Left lobe of liver (tissue), 2 donors: ENCODE data around the gene SREK1IP1. TPM values are rescaled to one million over a fixed set of nuclear protein-coding genes. Genes with fewer than 3 reads are reported as not detected.
"Not testable (repeated sequence)": the region's sequence is repeated elsewhere in the genome, so short reads cannot be mapped to it uniquely, and the experiment has no call there.

Experiments used
- ATAC-seq: fragments of 200-7000 bp; cut with Tn5 transposase; one replicate; pipeline ENCODE4 v1.9.1; 2020; ENCODE audit warnings: mild to moderate bottlenecking, moderate library complexity
- DNase-seq: peaks from one replicate; pipeline ENCODE4 v3.0.0-alpha.2; 2020; ENCODE audit warnings: low spot score
- total RNA-seq: library from RNA; stranded (reverse); gene quantifications from one replicate; pipeline ENCODE4 v1.2.1, GENCODE V29; 2021
- donor health status: DM: no; HTN: no; CAD: no; lungs with moderate emphysema.
- donor health status: DM: no; HTN: yes; CAD: no.

The SREK1IP1 gene
- total RNA-seq, 1 donor from 2014 or later = 6.3 TPM

DNA sequence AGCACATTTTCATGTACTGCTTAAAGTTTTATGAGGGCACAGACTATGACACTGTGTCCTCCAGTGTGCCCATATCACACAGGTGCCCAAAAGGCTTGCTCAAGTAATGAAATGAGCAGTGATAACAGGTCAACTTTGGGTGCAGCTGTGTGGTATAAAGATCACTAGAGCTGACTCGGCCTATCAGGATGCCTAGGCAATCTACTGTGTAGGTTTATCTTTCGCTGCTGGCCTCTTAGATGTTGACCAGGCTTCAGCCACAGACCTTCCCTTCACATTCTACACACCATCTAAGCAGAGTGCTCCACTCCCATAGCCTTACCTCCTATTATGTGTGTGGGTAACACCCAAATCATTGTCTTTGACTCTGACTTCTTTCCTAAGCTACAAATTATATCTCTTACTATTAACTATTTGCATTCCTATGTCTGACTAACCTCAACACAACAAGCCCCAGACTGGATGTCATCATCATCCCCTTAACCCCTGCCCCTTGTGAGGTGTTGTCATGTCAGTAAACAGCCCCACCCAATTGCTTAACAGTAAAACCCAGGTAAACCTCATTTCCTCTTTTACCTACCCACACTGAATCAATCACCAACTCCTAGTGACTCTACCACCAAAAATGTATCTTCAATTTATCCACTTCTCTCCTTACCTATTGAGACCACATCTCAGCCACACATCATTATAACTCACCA, 2.5 kb downstream of the SREK1IP1 start:
- ATAC-seq (no peak), DNase-seq (no peak)

DNA sequence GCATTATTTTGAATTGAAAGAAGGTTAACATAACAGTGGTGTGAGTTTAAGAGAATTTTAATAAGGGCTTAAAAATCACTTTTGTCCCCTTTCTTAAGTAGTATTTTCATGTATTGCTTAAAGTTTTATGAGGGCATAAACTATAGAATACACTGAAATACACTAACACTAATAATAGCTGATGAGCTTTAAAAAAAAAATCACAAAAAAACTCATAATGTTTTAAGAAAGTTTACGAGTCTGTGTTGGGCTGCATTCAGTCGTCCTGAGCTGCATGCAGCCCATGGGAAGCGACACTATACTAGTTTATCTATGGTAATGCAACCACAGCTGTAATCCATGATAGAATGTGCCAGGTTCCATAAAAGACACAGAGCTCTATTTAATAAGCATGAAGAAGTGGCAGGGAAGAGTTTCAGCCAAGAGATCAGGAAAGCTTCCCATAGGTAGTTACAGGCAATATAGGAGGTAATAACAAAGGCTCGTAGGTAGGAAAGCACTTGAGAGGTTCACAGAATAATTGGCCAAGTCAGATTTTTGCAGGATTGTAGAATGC, 4.5 kb downstream of the SREK1IP1 start:
- ATAC-seq (no peak), DNase-seq (no peak)

DNA sequence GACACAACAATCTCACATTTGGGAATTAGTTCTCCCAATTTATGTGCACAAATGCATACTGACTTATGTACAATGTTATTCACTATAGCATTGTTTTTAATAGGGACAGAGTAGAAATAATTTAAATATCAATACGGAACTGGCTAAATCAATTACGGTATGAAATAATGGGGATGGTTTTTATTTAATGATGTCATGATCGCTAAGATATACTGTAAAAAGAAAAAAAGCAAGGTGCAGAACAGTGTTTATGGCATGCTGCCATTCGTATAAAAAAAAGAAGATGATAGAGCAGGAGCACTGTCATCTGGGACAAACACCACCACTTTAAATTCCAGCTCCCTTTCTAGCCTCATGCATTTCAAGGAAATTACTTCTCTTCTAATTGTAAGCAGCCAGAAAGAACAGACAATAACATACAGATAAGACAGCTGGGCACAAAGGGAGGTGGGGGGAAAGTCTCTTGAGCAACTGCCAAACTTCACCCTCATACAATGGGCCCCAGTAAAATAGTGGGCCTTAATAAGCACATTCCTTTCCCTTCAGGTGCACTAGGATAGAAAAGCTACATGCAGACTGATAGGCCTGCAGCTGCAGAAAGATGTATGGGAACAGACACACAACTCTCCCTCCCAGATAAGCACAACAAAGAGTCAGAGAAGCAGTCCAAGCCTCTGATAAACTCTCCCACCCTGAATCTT, 8.4 kb downstream of the SREK1IP1 start:
- DNase-seq = no peak
- no peak for ATAC-seq

DNA sequence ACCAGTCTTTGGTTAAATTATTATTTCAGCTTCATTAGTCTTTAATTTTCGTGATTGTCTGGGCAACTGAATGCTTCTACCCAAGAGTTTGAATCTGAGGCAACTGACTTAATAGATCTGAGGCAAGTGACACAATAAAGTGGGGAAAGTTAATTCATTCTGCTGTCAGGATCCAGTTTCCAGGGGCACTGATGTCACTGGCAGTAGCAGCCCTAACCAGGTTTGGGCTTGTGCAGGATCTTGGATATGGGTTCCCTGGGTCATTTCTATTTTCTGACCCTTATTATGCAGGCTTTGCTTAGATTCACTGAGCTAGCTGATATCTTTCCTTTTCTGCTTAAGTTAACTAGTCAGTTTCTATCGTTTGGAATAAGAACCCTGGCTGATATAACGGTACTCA, 9.6 kb downstream of the SREK1IP1 start:
- DNase-seq (no peak), ATAC-seq (no peak)

DNA sequence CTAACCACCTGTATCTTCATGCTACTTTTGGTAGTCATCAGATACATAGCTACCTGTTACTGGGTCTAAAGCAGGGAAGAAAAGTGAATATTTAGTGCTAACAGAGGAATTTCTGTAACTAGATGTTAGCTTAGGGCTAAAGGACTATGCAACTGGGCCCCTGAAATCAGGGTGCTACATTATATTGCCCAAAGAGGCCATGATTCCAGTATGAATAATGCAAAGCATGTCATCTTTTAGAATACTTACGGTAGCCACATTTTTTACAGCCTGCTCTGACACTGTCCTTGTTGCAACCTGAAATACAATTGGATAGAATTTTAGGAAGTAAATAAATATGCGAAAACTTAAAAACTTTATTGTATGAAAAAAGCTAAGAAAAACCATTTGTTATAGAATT, 14.4 kb downstream of the SREK1IP1 start:
- DNase-seq = no peak
- ATAC-seq = no peak

DNA sequence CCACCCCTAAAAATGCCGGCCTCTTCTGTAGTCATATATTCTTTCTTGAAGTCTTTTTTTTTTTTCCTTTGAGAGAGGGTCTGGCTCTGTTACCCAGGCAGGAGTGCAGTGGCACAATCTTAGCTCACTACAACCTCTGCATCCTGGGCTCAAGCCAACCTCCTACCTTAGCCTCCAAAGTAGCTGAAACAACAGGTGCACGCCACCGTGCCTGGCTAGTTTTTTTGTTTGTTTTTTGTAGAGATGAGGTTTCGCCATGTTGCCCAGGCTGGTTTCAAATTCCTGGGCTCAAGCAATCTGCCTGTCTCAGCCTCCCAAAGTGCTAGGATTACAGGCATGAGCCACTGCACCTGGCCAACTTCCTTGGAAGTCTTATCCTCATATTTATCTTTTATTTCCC, 19.1 kb downstream of the SREK1IP1 start:
- DNase-seq (no peak), ATAC-seq (no peak)

DNA sequence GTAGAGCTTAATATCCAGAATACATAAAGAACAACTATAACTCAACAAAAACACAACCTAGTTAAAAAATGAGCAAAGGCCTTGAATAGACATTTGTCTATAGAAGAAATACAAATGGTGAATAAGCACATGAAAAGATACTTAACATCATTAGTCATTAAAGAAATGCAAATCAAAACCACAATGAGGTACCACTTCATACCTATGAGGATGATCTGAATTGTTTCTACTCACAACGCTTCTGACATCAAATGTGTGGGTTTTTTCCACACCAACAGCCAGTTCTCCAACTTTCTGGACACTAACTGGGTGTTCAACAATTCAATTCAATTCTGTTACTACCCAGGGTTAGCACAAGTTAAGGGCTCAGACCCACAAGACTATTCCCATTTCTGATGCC, 22.0 kb downstream of the SREK1IP1 start:
- no peak for ATAC-seq
- no peak for DNase-seq

DNA sequence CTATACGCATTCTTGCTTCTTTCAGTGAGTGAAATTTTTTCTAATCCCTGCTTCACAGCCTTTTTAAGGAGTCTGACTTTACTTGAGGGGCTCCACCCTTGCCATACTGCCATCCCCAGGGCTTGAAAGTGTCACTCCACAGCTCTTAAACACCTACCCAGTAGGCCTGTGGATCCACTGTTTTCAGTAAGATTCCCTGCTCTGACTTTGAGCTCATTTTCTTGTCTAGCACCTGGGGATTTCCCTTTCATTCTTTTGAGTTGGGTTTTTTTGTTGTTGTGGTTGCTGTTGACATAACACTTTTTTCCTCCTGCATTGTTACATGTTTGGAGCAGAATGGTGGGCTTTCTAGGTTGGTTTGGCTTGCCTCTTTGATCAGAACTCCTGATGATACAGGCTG, 23.6 kb downstream of the SREK1IP1 start:
- ATAC-seq (no peak), DNase-seq (no peak)

DNA sequence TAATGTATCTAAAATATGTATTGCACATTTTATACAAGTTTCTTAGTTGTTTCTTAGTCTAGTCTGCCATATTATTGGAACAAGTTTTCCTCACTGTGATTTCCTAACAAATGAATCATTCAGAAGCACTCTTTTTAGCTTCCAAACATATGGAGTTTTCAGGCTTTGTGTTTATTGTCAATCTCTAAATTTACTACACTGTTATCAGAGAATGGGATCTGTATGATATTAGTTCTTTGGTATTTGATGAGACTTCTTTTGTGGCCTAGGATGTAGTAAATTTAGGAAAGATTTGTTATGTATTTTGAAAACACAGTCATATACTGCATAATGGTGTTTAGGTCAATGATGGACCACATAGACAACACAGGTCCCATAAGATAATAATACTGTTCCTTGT, 25.7 kb downstream of the SREK1IP1 start:
- DNase-seq = no peak
- no peak for ATAC-seq

DNA sequence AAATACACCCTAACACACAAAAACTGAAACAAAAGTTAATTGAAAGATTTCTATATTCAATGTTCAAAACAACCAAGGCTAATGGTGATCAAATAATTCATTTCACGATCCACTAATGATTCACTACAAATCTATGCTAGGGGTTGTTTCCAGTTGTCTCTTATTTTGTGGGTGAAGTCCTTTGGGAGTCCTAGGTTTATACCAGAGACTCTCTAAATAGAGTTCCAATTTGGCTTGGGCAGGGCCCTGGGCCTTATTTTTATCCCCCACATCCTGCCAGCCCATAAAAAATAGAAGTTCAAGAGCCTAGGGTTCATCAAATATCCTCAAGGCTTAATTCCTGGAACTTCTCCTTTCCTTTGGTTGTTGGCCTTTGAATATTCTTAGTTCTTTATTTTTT, 26.1 kb downstream of the SREK1IP1 start:
- DNase-seq = no peak
- no peak for ATAC-seq

DNA sequence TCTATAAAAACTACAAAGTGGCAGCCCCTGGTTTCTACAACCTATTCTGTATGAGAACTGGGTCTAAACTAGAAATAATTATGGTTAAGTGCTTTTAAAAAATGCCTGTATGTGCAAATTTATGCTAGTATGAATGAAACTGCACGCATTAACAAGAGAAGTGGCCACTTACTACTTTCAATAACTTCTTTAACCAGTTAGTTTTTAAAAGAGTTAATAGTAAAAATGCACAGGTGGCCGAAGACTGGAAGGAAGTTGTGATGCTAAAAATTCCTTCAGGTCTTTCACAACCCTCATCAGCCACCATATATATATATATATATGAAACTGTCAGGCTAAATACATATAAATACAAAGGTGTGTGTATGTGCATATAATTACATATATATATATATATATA, 41.3 kb downstream of the SREK1IP1 start:
- no peak for DNase-seq
- ATAC-seq = no peak

DNA sequence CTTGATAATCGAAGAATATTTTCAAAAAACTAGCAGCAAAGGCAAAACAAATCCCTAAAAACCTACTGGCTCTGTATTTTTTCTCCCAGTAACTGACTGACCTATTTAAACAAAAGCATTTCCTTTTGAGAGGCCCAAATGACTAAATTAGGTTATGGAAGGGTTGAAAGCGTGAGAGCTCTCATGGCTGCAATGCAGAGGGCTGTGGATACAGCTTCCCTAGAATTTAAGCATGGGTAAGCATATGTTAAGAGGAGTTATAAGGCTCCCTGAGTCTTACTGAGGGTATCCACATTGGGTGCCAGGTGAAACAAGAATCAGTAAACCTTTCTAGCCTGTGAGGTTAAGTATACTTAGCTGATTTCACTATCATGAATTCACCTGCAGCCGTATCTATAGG, 45.9 kb downstream of the SREK1IP1 start:
- no peak for ATAC-seq
- no peak for DNase-seq

DNA sequence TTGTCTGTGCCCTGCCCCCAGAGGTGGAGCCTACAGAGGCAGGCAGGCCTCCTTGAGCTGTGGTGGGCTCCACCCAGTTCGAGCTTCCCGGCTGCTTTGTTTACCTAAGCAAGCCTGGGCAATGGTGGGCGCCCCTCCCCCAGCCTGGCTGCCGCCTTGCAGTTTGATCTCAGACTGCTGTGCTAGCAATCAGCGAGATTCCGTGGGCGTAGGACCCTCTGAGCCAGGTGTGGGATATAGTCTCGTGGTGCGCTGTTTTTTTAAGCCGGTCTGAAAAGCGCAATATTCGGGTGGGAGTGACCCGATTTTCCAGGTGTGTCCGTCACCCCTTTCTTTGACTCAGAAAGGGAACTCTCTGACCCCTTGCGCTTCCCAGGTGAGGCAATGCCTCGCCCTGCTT, 54.0 kb downstream of the SREK1IP1 start:
- DNase-seq, ATAC-seq: not testable (repeated sequence)

DNA sequence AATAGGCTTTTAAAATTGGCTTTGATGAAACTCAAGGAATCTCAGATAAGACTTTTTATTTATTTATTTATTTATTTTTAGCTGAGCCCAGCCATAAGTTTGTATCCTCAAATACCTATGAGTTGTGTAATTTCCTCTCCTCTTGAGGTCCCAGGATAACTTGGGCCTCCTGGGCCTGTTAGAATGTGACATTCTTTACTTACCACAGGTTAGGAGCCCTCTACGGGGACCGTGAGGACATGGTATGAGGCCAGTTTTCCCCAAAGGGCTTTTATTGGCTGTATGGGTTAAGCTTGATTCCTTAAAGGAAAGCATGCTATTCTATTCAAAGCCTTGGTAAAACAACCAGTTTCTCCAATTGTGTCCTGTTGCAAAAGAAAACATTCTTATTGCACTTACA, 61.3 kb downstream of the SREK1IP1 start:
- no peak for DNase-seq
- no peak for ATAC-seq

DNA sequence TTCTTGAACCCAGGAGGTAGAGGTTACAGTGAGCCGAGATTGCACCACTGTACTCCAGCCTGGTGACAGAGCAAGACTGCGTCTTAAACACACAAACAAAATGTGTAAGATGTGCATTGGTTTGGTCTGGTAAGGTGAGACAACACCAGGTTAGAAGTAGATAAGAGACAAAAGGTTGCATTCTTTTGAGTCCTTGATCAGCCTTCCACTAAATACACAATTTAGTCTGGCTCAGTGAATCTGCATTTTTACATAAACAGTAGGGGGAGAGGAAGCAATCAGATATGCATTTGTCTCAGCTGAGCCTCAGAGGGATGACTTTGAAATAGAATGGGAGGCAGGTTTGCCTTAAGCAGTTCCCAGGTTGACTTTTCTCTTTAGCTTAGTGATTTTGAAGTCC, 62.4 kb downstream of the SREK1IP1 start:
- ATAC-seq, DNase-seq: not testable (repeated sequence)

DNA sequence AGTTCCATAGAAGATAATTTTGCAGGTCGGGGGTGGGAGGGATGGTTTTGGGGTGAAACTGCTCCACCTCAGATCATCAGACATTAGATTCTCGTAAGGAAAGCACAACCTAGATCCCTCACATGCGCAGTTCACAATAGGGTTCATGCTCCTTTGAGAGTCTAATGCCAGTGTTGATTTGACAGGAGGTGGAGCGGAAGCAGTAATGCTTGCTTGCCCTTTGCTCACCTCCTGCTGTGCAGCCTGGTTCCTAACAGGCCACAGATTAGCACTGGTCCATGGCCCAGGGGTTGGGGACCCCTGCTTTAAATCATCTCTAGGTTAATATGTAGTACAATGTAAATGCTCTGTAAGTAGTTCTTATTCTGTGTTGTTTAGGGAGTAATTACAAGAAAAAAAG, 67.7 kb downstream of the SREK1IP1 start:
- DNase-seq (no peak), ATAC-seq (no peak)

DNA sequence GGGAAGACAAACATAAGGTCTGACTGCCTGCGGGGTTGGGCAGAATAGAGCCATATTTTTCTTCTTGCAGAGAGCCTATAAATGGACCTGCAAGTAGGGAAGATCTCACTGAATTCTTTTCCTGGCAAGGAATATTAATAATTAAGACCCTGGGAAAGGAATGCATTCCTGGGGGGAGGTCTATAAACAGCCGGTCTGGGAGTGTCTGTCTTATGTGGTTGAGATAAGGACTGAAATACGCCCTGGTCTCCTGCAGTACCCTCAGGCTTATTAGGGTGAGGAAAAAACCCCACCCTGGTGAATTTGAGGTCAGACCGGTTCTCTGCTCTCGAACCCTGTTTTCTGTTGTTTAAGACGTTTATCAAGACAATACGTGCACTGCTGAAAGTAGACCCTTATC, 72.1 kb downstream of the SREK1IP1 start:
- not testable (repeated sequence) for ATAC-seq, DNase-seq

DNA sequence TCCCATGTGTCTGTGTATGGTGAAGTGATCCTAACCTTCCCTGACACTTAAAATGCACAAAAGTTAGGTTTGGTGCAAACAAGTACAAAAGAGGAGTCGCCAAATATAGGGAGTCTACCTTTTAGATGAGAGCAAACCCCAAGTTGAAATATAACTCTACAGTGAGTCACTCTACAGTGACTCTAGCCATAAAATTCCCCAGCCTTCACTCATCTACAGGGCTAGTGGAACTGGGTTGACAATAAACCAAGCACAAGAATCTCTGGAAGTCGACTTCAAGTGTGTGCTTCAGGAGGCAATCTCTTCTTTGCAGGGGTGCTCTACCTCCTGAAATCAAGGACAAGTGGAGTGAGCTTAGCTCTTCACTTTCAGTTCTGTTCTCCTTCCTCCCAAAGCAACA, 74.9 kb downstream of the SREK1IP1 start:
- no peak for DNase-seq
- ATAC-seq = no peak

DNA sequence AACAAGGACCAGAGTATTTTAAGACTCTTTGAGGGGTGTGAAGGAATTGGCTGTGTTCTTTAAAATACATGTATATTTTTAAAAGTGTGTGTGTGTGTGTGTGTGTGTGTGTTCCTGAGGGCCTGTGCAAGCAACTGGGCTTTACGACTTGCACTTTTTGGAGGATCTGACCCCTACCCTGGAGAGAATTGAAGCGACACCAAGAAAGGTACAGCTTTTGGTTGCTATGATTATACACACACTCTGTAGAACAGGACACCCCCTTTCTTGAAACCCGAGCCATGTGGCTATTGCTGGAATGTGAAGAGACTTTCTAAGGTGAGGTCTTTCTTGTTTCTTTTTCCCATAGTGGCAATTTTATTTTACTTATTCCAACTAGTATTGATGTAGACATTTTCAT, 77.2 kb downstream of the SREK1IP1 start:
- DNase-seq (no peak), ATAC-seq (no peak)

DNA sequence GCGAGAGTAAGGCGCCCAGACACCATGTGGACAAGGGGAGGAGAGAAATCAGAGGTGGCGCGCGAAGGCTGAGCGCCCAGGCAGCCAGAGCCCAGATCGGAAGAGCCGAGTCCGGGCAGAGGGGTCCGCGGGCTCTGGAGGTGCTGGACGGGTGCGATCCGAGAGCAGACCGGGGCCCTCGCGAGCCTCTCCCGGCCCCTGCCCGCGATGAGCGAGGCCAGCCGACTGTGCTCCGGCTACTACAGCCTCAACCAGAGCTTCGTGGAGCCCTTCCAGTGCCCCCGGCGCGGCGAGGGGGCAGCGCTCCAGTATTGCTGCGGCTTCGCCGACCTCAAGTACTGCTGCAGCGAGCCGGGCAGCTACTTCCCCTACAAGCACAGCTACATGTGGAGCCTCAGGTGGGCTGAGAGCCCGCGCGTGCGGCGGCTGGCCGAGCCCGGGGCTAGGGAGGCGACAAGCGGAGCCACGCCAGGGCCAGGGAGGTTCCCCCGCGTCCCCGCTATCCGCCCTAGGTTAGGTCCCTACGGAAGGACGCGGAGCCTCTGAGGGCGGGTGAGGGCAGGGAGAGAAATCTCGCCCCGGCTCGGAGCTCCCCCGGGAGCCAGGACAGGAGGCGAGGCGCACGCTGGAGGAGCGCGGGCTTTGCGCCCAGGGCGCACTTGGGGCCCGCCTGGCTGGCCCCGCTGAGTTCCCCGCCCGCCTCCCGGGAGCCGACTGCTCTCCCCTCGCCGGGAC, 77.9 kb downstream of the SREK1IP1 start, which contains the start of gene SHISAL2B:
Gene SHISAL2B, plus strand, starts transcription at position 87 of the 735 bp plus-strand sequence. Its CDS starts 121 bp downstream, at position 208.
- ATAC-seq = peak; percentile 37
- no peak for DNase-seq

DNA sequence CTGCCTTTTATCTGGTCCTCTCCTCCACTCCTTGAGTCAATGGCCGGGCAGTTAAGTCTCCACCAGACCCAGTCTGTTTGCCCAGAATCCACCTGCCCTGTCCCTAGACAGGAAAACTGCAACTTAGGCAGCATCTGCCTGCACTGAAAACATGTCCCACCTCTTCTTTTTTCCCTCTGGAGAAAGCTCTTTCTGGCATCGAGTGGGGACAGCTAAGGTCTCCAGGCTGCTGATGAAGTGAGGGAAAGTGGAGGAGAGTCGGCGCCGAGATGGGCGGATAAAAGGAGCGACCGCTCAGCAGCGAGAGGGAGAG, 78.4 kb downstream of the SREK1IP1 start:
- no peak for ATAC-seq
- no peak for DNase-seq

DNA sequence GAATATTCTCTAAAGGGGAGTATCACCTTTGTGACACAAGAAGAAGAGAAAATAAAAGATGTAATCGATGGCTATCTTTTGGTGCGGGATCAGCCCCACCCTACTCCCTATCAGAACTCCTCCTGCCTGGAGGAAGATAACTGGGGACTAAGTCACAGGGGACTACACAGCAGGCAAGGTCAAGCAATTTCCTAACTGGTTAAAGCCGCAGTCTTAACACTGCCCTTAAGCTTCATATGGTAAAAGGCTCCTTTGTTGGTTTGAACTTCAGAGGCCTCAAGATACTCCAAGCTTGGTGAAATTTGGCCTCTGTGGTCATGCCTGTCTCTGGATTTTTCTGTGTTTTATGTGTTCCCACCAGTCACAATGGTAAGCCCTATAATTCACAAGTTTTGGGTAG, 79.5 kb downstream of the SREK1IP1 start:
- DNase-seq = no peak
- no peak for ATAC-seq
